PFSK-1 (cell line): ENCODE results near the gene PHB1.

Experiments used
- FOXP2 ChIP-seq: optimal IDR thresholded peaks from 2 replicates; pipeline ENCODE3; 2011; ENCODE audit warnings: borderline replicate concordance, control low read depth, inconsistent platforms; ENCODE audit not compliant: insufficient read depth; ENCODE audit errors: extremely low read length, extremely low read depth
- POLR2AphosphoS5 ChIP-seq: IDR thresholded peaks from 2 replicates; pipeline ENCODE4 v1.6.1; 2012; ENCODE audit warnings: low read depth, mild to moderate bottlenecking, control low read depth, low read length, moderate library complexity
- REST ChIP-seq, 2 experiments: IDR thresholded peaks; 2 replicates each; pipeline versions ENCODE4 v1.6.1 to v1.8.0; 2011 to 2012; ENCODE audit warnings: low read depth in 2 of 2, low read length in 2 of 2, control low read depth in 1 of 2, inconsistent platforms in 1 of 2, mild to moderate bottlenecking in 1 of 2, moderate library complexity in 1 of 2; ENCODE audit not compliant: insufficient read depth in 1 of 2
- SIN3A ChIP-seq: IDR thresholded peaks from 2 replicates; pipeline ENCODE4 v1.6.1; 2012; ENCODE audit warnings: mild to moderate bottlenecking, low read length, moderate library complexity, borderline replicate concordance; ENCODE audit not compliant: insufficient read depth
- TAF1 ChIP-seq: IDR thresholded peaks from 2 replicates; pipeline ENCODE4 v1.6.1; 2012; ENCODE audit warnings: low read length, control low read depth, borderline replicate concordance; ENCODE audit not compliant: insufficient read depth

The PHB1 gene

GRCh38 chr17:49375544-49375943 is 39.1 kb downstream of the PHB1 start:
- no peak for TF ChIP-seq SIN3A
- no peak for TF ChIP-seq REST (IDR thresholded peaks at IDR 0.05; ENCODE audit: insufficient read depth in 1 of 2, low read depth in 2 of 2, low read length in 2 of 2)

- TF ChIP-seq FOXP2 (no peak), SIN3A (no peak), POLR2AphosphoS5 (no peak), TAF1 (no peak), REST (IDR thresholded peaks at IDR 0.05; ENCODE audit: insufficient read depth in 1 of 2, low read depth in 2 of 2, low read length in 2 of 2) (no peak)
These were observed 41.6 kb downstream of the PHB1 start for GRCh38 chr17:49373115-49373514.

GRCh38 chr17:49372425-49372824 is 42.3 kb downstream of the PHB1 start:
- TF ChIP-seq SIN3A (no peak), FOXP2 (no peak), POLR2AphosphoS5 (no peak), REST (IDR thresholded peaks at IDR 0.05; ENCODE audit: insufficient read depth in 1 of 2, low read depth in 2 of 2, low read length in 2 of 2) (no peak), TAF1 (no peak)

- no peak for TF ChIP-seq FOXP2
- TF ChIP-seq SIN3A = no peak
- TF ChIP-seq REST (IDR thresholded peaks at IDR 0.05; ENCODE audit: insufficient read depth in 1 of 2, low read depth in 2 of 2, low read length in 2 of 2) = no peak
- TF ChIP-seq TAF1 = no peak
- TF ChIP-seq POLR2AphosphoS5 = no peak
These were observed 43.5 kb downstream of the PHB1 start for GRCh38 chr17:49370971-49371834.

- TF ChIP-seq POLR2AphosphoS5 = no peak
- TF ChIP-seq SIN3A = no peak
- no peak for TF ChIP-seq TAF1
- no peak for TF ChIP-seq REST (IDR thresholded peaks at IDR 0.05; ENCODE audit: insufficient read depth in 1 of 2, low read depth in 2 of 2, low read length in 2 of 2)
- TF ChIP-seq FOXP2 = no peak
These were observed 44.9 kb downstream of the PHB1 start for GRCh38 chr17:49369760-49370159.
